Spleen (tissue), 11 donors: ENCODE measurements around the gene AFAP1L2. TPM values are rescaled to one million over a fixed set of nuclear protein-coding genes. Genes with fewer than 3 reads are reported as not detected.

ENCODE experiments used
- DNase-seq: peaks from one replicate; pipeline ENCODE4 v3.0.0-alpha.2; 2020
- H3K27ac ChIP-seq, 8 donors: fragments of 200-600 bp; sonication (generic) in 7 of 8; 1 replicate in 4 of 8; 2 replicates in 4 of 8; pipeline versions ENCODE4 v1.5.0 to v1.8.0; 2016 to 2021; ENCODE audit warnings: inconsistent platforms in 4 of 8, mild to moderate bottlenecking in 4 of 8, moderate library complexity in 1 of 8
- H3K27me3 ChIP-seq, 7 donors: fragments of 200-600 bp; sonication (generic) in 6 of 7; replicated peaks in 1 of 7; 1 replicate in 4 of 7; 2 replicates in 3 of 7; pipeline versions ENCODE4 v1.5.0 to v1.8.0; 2016 to 2021; ENCODE audit warnings: inconsistent platforms in 3 of 7, mild to moderate bottlenecking in 1 of 7
- H3K36me3 ChIP-seq, 6 donors: fragments of 200-600 bp; sonication (generic) in 5 of 6; 1 replicate in 4 of 6; 2 replicates in 2 of 6; pipeline versions ENCODE4 v1.5.0 to v1.8.0; 2016 to 2021; ENCODE audit warnings: inconsistent platforms in 2 of 6
- H3K4me1 ChIP-seq, 6 donors: fragments of 200-600 bp; sonication (generic) in 5 of 6; 1 replicate in 3 of 6; 2 replicates in 3 of 6; pipeline versions ENCODE4 v1.5.0 to v1.8.0; 2016 to 2021; ENCODE audit warnings: inconsistent platforms in 3 of 6
- H3K4me3 ChIP-seq, 8 donors: fragments of 200-600 bp; sonication (generic) in 7 of 8; 1 replicate in 4 of 8; 2 replicates in 4 of 8; pipeline versions ENCODE4 v1.5.0 to v1.8.0; 2016 to 2021; ENCODE audit warnings: inconsistent platforms in 4 of 8, mild to moderate bottlenecking in 4 of 8, moderate library complexity in 2 of 8
- H3K9me3 ChIP-seq, 8 donors: fragments of 200-600 bp; sonication (generic) in 7 of 8; 1 replicate in 4 of 8; 2 replicates in 4 of 8; pipeline versions ENCODE4 v1.5.0 to v1.8.0; 2016 to 2021; ENCODE audit warnings: inconsistent platforms in 4 of 8
- POLR2A ChIP-seq, 3 donors: fragments of 450-650 bp; IDR thresholded peaks; one replicate each; pipeline ENCODE4 v1.5.1; 2017; ENCODE audit warnings: antibody characterized with exemption in 3 of 3, mild to moderate bottlenecking in 1 of 3
- POLR2AphosphoS5 ChIP-seq, 3 donors: sonication (generic); formaldehyde crosslinking; IDR thresholded peaks; one replicate each; pipeline ENCODE4 v1.5.1; 2017; ENCODE audit warnings: antibody characterized with exemption in 3 of 3
- WGBS, 5 donors: extraction: QIAGEN DNeasy Blood & Tissue Kit in 3 of 5; methylation state at CpG; one replicate each; pipeline versions ENCODE4 v1.1.5 to v1.1.7; 2013 to 2018; 5-methylcytosine and 5-hydroxymethylcytosine counted together
- intact Hi-C: fragments of 100-400 bp; cut with DNase I; formaldehyde crosslinking; loops from one replicate; pipeline ENCODE4 v1.15.0; 2023; ENCODE audit warnings: low total_unique reads
- polyA plus RNA-seq, 3 donors: library from polyadenylated mRNA; stranded (reverse); fragments of 200-250 nt; gene quantifications; one replicate each; pipeline ENCODE4 v1.2.1, GENCODE V29; 2013
- total RNA-seq, 7 donors: library from RNA; depleted of rRNA in 3 of 7; stranded (reverse); fragments of >200 nt in 3 of 7; fragmentation: NEBNext Ultra II Directional in 4 of 7; extraction: Animal tissue kit (Norgen Biotek cat#: 25700) in 4 of 7; gene quantifications; one replicate each; pipeline versions ENCODE4 v1.1.0 to v1.2.1, GENCODE V29; 2016 to 2021
- TF ChIP-seq, protein P1 (sequence below), 11 experiments: fragments of 200-600 bp in 7 of 11; fragments of 450-650 bp in 4 of 11; sonication (generic) in 4 of 11; IDR thresholded peaks in 8 of 11; conservative IDR thresholded peaks in 3 of 11; 1 replicate in 7 of 11; 2 replicates in 4 of 11; pipeline versions ENCODE4 v1.4.0 to v1.8.0; 2016 to 2021; ENCODE audit warnings: antibody characterized with exemption in 11 of 11, inconsistent platforms in 4 of 11, mild to moderate bottlenecking in 1 of 11
- donor health status: healthy with polysubstance abuse.
- donor health status: DM: no; HTN: no; CAD: no; lungs with moderate emphysema.
- donor health status: DM: no; HTN: no; CAD: no.
- donor health status: Bipolar disorder and iron deficiency.
- donor health status: healthy.
- donor health status: DM: no; HTN: no; CAD: no.
- donor health status: DM: yes; HTN: yes; CAD: no.

AFAP1L2 gene
- total and polyA plus RNA-seq, 10 donors, result 18.3 to 273 (median 180) TPM

GRCh38 chr10:114379631-114380041 is 24.7 kb downstream of the AFAP1L2 start:
- intact Hi-C loops, result no loop called here
- Histone ChIP-seq H3K36me3 (peaks cover 0 to 13% (median 0%) of the 10 kb centered on the region in 6 donors), H3K4me3 (no peak overlapping the region), H3K27me3 (no peaks in the 10 kb centered on the region), H3K4me1 (peaks cover 4 to 61% (median 31%) of the 10 kb centered on the region in 6 donors), H3K27ac (peak overlapping the region in 7 of 8 donors; percentile 36 to 73 (median 49)), H3K9me3 (no peaks in the 10 kb centered on the region)
- no peak for TF ChIP-seq POLR2AphosphoS5 (IDR thresholded peaks at IDR 0.05)
- no peak for TF ChIP-seq POLR2A (IDR thresholded peaks at IDR 0.05)
- TF ChIP-seq, protein P1, sequence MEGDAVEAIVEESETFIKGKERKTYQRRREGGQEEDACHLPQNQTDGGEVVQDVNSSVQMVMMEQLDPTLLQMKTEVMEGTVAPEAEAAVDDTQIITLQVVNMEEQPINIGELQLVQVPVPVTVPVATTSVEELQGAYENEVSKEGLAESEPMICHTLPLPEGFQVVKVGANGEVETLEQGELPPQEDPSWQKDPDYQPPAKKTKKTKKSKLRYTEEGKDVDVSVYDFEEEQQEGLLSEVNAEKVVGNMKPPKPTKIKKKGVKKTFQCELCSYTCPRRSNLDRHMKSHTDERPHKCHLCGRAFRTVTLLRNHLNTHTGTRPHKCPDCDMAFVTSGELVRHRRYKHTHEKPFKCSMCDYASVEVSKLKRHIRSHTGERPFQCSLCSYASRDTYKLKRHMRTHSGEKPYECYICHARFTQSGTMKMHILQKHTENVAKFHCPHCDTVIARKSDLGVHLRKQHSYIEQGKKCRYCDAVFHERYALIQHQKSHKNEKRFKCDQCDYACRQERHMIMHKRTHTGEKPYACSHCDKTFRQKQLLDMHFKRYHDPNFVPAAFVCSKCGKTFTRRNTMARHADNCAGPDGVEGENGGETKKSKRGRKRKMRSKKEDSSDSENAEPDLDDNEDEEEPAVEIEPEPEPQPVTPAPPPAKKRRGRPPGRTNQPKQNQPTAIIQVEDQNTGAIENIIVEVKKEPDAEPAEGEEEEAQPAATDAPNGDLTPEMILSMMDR (IDR thresholded peaks at IDR 0.05 in 8 of 11, conservative IDR thresholded peaks at IDR 0.05 in 3 of 11), result no peak
- WGBS, 5 donors, result 51 to 83% (median 61%) methylated on average over 3 to 4 of the region's 4 CpGs
- no peak for DNase-seq

- no peak for DNase-seq
- peaks cover 0 to 4% (median 0%) of the 10 kb centered on the region in 6 donors for H3K36me3 ChIP-seq
- 78 to 84% (median 81%) methylated on average over 2 of the region's 2 CpGs for WGBS, 5 donors
- no peaks in the 10 kb centered on the region for H3K27me3 ChIP-seq
- H3K9me3 ChIP-seq, result no peaks in the 10 kb centered on the region
- peak overlapping the region in 7 of 8 donors; percentile 16 to 79 (median 75) for H3K27ac ChIP-seq
- H3K4me3 ChIP-seq, result no peak overlapping the region
- intact Hi-C loops, result no loop called here
- TF ChIP-seq POLR2A (IDR thresholded peaks at IDR 0.05), result no peak
- TF ChIP-seq POLR2AphosphoS5 (IDR thresholded peaks at IDR 0.05), result no peak
- TF ChIP-seq, protein P1 (IDR thresholded peaks at IDR 0.05 in 8 of 11, conservative IDR thresholded peaks at IDR 0.05 in 3 of 11), result no peak
- peaks cover 4 to 72% (median 40%) of the 10 kb centered on the region in 6 donors for H3K4me1 ChIP-seq
Observed at GRCh38 chr10:114376523-114376922, 27.8 kb downstream of the AFAP1L2 start.

GRCh38 chr10:114375047-114375446 is 29.3 kb downstream of the AFAP1L2 start:
- peak overlapping the region in 7 of 8 donors; percentile 40 to 79 (median 75) for H3K27ac ChIP-seq
- H3K27me3 ChIP-seq, result no peaks in the 10 kb centered on the region
- no peak for DNase-seq
- intact Hi-C loops, result no loop called here
- H3K9me3 ChIP-seq, result no peaks in the 10 kb centered on the region
- no peak for TF ChIP-seq POLR2AphosphoS5 (IDR thresholded peaks at IDR 0.05)
- TF ChIP-seq POLR2A (IDR thresholded peaks at IDR 0.05), result no peak
- TF ChIP-seq, protein P1 (IDR thresholded peaks at IDR 0.05 in 8 of 11, conservative IDR thresholded peaks at IDR 0.05 in 3 of 11), result no peak
- peaks cover 0 to 4% (median 0%) of the 10 kb centered on the region in 6 donors for H3K36me3 ChIP-seq
- WGBS, 5 donors, result 62 to 87% (median 72%) methylated on average over 3 of the region's 3 CpGs
- H3K4me1 ChIP-seq, result peaks cover 4 to 85% (median 46%) of the 10 kb centered on the region in 6 donors
- H3K4me3 ChIP-seq, result no peak overlapping the region

GRCh38 chr10:114374053-114374791 is 30.1 kb downstream of the AFAP1L2 start:
- Histone ChIP-seq H3K9me3 (no peaks in the 10 kb centered on the region), H3K27ac (peak overlapping the region; percentile 27 to 79 (median 71)), H3K4me3 (no peak overlapping the region), H3K36me3 (peaks cover 0 to 4% (median 0%) of the 10 kb centered on the region in 6 donors), H3K27me3 (no peaks in the 10 kb centered on the region), H3K4me1 (peaks cover 4 to 86% (median 50%) of the 10 kb centered on the region in 6 donors)
- no peak for DNase-seq
- WGBS, 5 donors, result 56 to 83% (median 73%) methylated on average over 15 of the region's 15 CpGs
- TF ChIP-seq, protein P1 (IDR thresholded peaks at IDR 0.05 in 8 of 11, conservative IDR thresholded peaks at IDR 0.05 in 3 of 11), result no peak
- no peak for TF ChIP-seq POLR2AphosphoS5 (IDR thresholded peaks at IDR 0.05)
- no peak for TF ChIP-seq POLR2A (IDR thresholded peaks at IDR 0.05)
- intact Hi-C loops, result no loop called here
